ENCODE results near the gene ARHGEF39.

The ARHGEF39 gene

GRCh38 chr9:35664531-35665470, at the start of gene ARHGEF39:
Gene ARHGEF39, minus strand, starts transcription at chr9:35665195. Its CDS starts 26 bp downstream, at chr9:35665169.
- peak; percentile 43 for DNase-seq

- DNase-seq: no peak
These were observed 49.1 kb upstream of the ARHGEF39 start for GRCh38 chr9:35714123-35714522.

- DNase-seq: no peak
These were observed 48.6 kb upstream of the ARHGEF39 start for GRCh38 chr9:35713578-35713977.

- no peak for DNase-seq
These were observed 47.9 kb upstream of the ARHGEF39 start for GRCh38 chr9:35712762-35713400.

GRCh38 chr9:35711501-35712428, 46.8 kb upstream of the ARHGEF39 start:
- no peak for DNase-seq

GRCh38 chr9:35710818-35711500, 46.0 kb upstream of the ARHGEF39 start:
- no peak for DNase-seq

- DNase-seq: no peak
These were observed 43.2 kb upstream of the ARHGEF39 start for GRCh38 chr9:35708146-35708545.

GRCh38 chr9:35706951-35707350, 42.0 kb upstream of the ARHGEF39 start:
- no peak for DNase-seq

- no peak for DNase-seq
These were observed 40.9 kb upstream of the ARHGEF39 start for GRCh38 chr9:35705836-35706430.

GRCh38 chr9:35705372-35705771, 40.4 kb upstream of the ARHGEF39 start:
- no peak for DNase-seq

- DNase-seq: no peak
These were observed 39.1 kb upstream of the ARHGEF39 start for GRCh38 chr9:35703906-35704672.

GRCh38 chr9:35702696-35703095, 37.7 kb upstream of the ARHGEF39 start:
- no peak for DNase-seq

GRCh38 chr9:35700942-35701341, 35.9 kb upstream of the ARHGEF39 start:
- DNase-seq: no peak

GRCh38 chr9:35700031-35700430, 35.0 kb upstream of the ARHGEF39 start:
- no peak for DNase-seq

GRCh38 chr9:35698231-35698630, 33.2 kb upstream of the ARHGEF39 start:
- DNase-seq: no peak

GRCh38 chr9:35697486-35697885, 32.5 kb upstream of the ARHGEF39 start:
- no peak for DNase-seq

- DNase-seq: no peak
These were observed 31.7 kb upstream of the ARHGEF39 start for GRCh38 chr9:35696520-35697215.

- no peak for DNase-seq
These were observed 31.0 kb upstream of the ARHGEF39 start for GRCh38 chr9:35695943-35696401.

- no peak for DNase-seq
These were observed 26.8 kb upstream of the ARHGEF39 start for GRCh38 chr9:35691757-35692301.

GRCh38 chr9:35691334-35691650, 26.3 kb upstream of the ARHGEF39 start:
- DNase-seq: no peak

Data from NCI-H2107 (cell line).